Osteoblast (primary cell): ENCODE measurements around the gene FMO4. TPM values are rescaled to one million over a fixed set of nuclear protein-coding genes. Genes with fewer than 3 reads are reported as not detected.

Source experiments
- small RNA-seq: library from RNA; depleted of rRNA; stranded (forward); fragments of <200 nt; gene quantifications from one replicate; pipeline ENCODE3, GENCODE V24; 2012
- total RNA-seq: library from RNA; depleted of rRNA; stranded (reverse); fragments of >200 nt; gene quantifications from 2 replicates; pipeline ENCODE4 v1.2.3, GENCODE V29; 2012

FMO4 gene
- total RNA-seq, 1 donor: 3.6 TPM

Small RNA genes within 50 kb of the gene (small RNA-seq; reads per million reads assigned to genes)
- gene SRP14P4: not detected

Other genes starting within 250 kb of the FMO4 start
- 44.5 and 63.9 TPM in 2 replicates for gene FMO3, start 223.3 kb upstream of the FMO4 start, total RNA-seq
- 2.7 and 2.9 TPM in 2 replicates for gene FMO2, start 128.9 kb upstream of the FMO4 start, total RNA-seq
- not detected in 2 replicates for gene FMO1, start 65.7 kb upstream of the FMO4 start, total RNA-seq
- gene PRRC2C, start 171.3 kb downstream of the FMO4 start, total RNA-seq: 40.5 and 52.2 TPM in 2 replicates